Tibial artery (tissue), 4 donors: ENCODE measurements around the gene MAP3K14.

Experiments used
- DNase-seq, 2 donors: peaks; one replicate each; pipeline ENCODE4 v3.0.0-alpha.2; 2019
- H3K27ac ChIP-seq, 2 donors: fragments of 200-600 bp; sonication (generic) in 1 of 2; 1 replicate in 1 of 2; 2 replicates in 1 of 2; pipeline ENCODE4 v1.5.1; 2018 to 2019; ENCODE audit warnings: mild to moderate bottlenecking in 1 of 2
- H3K27me3 ChIP-seq, 2 donors: fragments of 200-600 bp; sonication (generic) in 1 of 2; one replicate each; pipeline versions ENCODE4 v1.5.1 to v1.6.0; 2016 to 2019
- H3K36me3 ChIP-seq, 3 donors: fragments of 200-600 bp; sonication (generic) in 2 of 3; one replicate each; pipeline ENCODE4 v1.5.1; 2016 to 2019; ENCODE audit warnings: mild to moderate bottlenecking in 2 of 3
- H3K4me1 ChIP-seq, 4 donors: fragments of 200-600 bp; sonication (generic) in 2 of 4; 1 replicate in 3 of 4; 2 replicates in 1 of 4; pipeline ENCODE4 v1.5.1; 2016 to 2019
- H3K4me3 ChIP-seq, 2 donors: fragments of 200-600 bp; sonication (generic) in 1 of 2; 1 replicate in 1 of 2; 2 replicates in 1 of 2; pipeline ENCODE4 v1.5.1; 2018 to 2019; ENCODE audit warnings: mild to moderate bottlenecking in 2 of 2
- H3K9me3 ChIP-seq, 3 donors: fragments of 200-600 bp; sonication (generic) in 1 of 3; one replicate each; pipeline ENCODE4 v1.5.1; 2016 to 2019
- CTCF ChIP-seq, 2 experiments: fragments of 200-600 bp in 1 of 2; fragments of 450-650 bp in 1 of 2; IDR thresholded peaks; one replicate each; pipeline ENCODE4 v1.5.1; 2017 to 2019; ENCODE audit warnings: antibody characterized with exemption in 2 of 2, mild to moderate bottlenecking in 1 of 2, moderate library complexity in 1 of 2
- intact Hi-C: fragments of 100-400 bp; cut with DNase I; formaldehyde crosslinking; loops from one replicate; pipeline ENCODE4 v1.15.0; 2023; ENCODE audit warnings: low total_unique reads

MAP3K14 gene

GRCh38 chr17:45361451-45361850, 44.6 kb upstream of the MAP3K14 start:
- Histone ChIP-seq H3K27me3 (peaks cover 0 to 17% of the 10 kb centered on the region in 2 donors), H3K36me3 (no peaks in the 10 kb centered on the region), H3K27ac (no peak overlapping the region), H3K4me3 (no peak overlapping the region), H3K4me1 (no peaks in the 10 kb centered on the region), H3K9me3 (no peaks in the 10 kb centered on the region)
- peak in 1 of 2 donors; percentile 41 for DNase-seq
- intact Hi-C loops = no loop called here
- TF ChIP-seq CTCF (IDR thresholded peaks at IDR 0.05) = no peak

GRCh38 chr17:45357364-45357997, 40.7 kb upstream of the MAP3K14 start:
- intact Hi-C loops = no loop called here
- Histone ChIP-seq H3K4me1 (no peaks in the 10 kb centered on the region), H3K27me3 (peaks cover 0 to 14% of the 10 kb centered on the region in 2 donors), H3K36me3 (no peaks in the 10 kb centered on the region), H3K27ac (no peak overlapping the region), H3K9me3 (no peaks in the 10 kb centered on the region), H3K4me3 (no peak overlapping the region)
- TF ChIP-seq CTCF (IDR thresholded peaks at IDR 0.05) = no peak
- DNase-seq = no peak

- DNase-seq = no peak
- Histone ChIP-seq H3K36me3 (no peaks in the 10 kb centered on the region), H3K27me3 (no peaks in the 10 kb centered on the region), H3K27ac (no peak overlapping the region), H3K4me3 (no peak overlapping the region), H3K9me3 (no peaks in the 10 kb centered on the region), H3K4me1 (no peaks in the 10 kb centered on the region)
- intact Hi-C loops = no loop called here
- no peak for TF ChIP-seq CTCF (IDR thresholded peaks at IDR 0.05)
These were observed 38.3 kb upstream of the MAP3K14 start for GRCh38 chr17:45355087-45355486.

- intact Hi-C loops = no loop called here
- TF ChIP-seq CTCF (IDR thresholded peaks at IDR 0.05) = no peak
- DNase-seq = no peak
These were observed 36.2 kb upstream of the MAP3K14 start for GRCh38 chr17:45353043-45353442.

GRCh38 chr17:45351831-45352230, 35.0 kb upstream of the MAP3K14 start:
- no peak for DNase-seq
- Histone ChIP-seq H3K27ac (no peak overlapping the region), H3K4me3 (no peak overlapping the region), H3K36me3 (no peaks in the 10 kb centered on the region), H3K27me3 (no peaks in the 10 kb centered on the region), H3K4me1 (no peaks in the 10 kb centered on the region), H3K9me3 (no peaks in the 10 kb centered on the region)
- no peak for TF ChIP-seq CTCF (IDR thresholded peaks at IDR 0.05)
- intact Hi-C loops = no loop called here

More at GRCh38 chr17:45353043-45353442, 36.2 kb upstream of the MAP3K14 start:
- no peaks in the 10 kb centered on the region for H3K36me3 ChIP-seq
- no peaks in the 10 kb centered on the region for H3K4me1 ChIP-seq
- H3K4me3 ChIP-seq = no peak overlapping the region
- no peak overlapping the region for H3K27ac ChIP-seq
- no peaks in the 10 kb centered on the region for H3K9me3 ChIP-seq
- H3K27me3 ChIP-seq = no peaks in the 10 kb centered on the region

- no peak for TF ChIP-seq CTCF (IDR thresholded peaks at IDR 0.05)
- no peaks in the 10 kb centered on the region for H3K27me3 ChIP-seq
- intact Hi-C loops = no loop called here
- no peaks in the 10 kb centered on the region for H3K36me3 ChIP-seq
- H3K4me1 ChIP-seq = peaks cover 0 to 6% (median 0%) of the 10 kb centered on the region in 4 donors
- H3K27ac ChIP-seq = no peak overlapping the region
- no peak overlapping the region for H3K4me3 ChIP-seq
- DNase-seq = no peak
- H3K9me3 ChIP-seq = no peaks in the 10 kb centered on the region
These were observed 30.6 kb upstream of the MAP3K14 start for GRCh38 chr17:45347444-45347843.
